GM12878 (cell line): ENCODE data around the gene SIM2. TPM values are rescaled to one million over a fixed set of nuclear protein-coding genes. Genes with fewer than 3 reads are reported as not detected.

Source experiments
- ATAC-seq: fragments of 200-7000 bp; cut with Tn5 transposase; 3 replicates; pipeline ENCODE4 v1.9.1; 2020; ENCODE audit warnings: mild to moderate bottlenecking, moderate library complexity
- BruUV-seq: library from RNA; stranded (reverse); fragments of 400-500 nt; replicated peaks from 2 replicates; lab custom pipeline; 2021; lab: Mats Ljungman, UMichigan
- CTCF ChIA-PET: fragments of 300-600 bp; sonication (Branson Sonifier 250); formaldehyde crosslinking; extraction: SDS; loops from one replicate; lab custom pipeline; 2021; ENCODE audit warnings: inconsistent platforms; lab: Yijun Ruan, JAX
- POLR2A ChIA-PET: fragments of 350-600 bp; formaldehyde crosslinking; extraction: SDS; loops from one replicate; lab custom pipeline; 2021; ENCODE audit warnings: inconsistent platforms; lab: Charles Lee
- RAD21 ChIA-PET: fragments of 300-600 bp; sonication (Branson Sonifier 250); formaldehyde crosslinking; loops from one replicate; lab custom pipeline; 2023; ENCODE audit warnings: antibody characterized with exemption; ENCODE audit not compliant: unreplicated experiment; lab: Charles Lee
- SMC1A ChIA-PET: fragments of 300-600 bp; sonication (Branson Sonifier 250); formaldehyde crosslinking; loops from one replicate; lab custom pipeline; 2023; ENCODE audit not compliant: unreplicated experiment, uncharacterized antibody; lab: Charles Lee
- DNase-seq: peaks from one replicate; pipeline ENCODE4 v3.0.0-alpha.2; 2011; ENCODE audit warnings: low read depth, low spot score
- FAIRE-seq: peaks from 3 replicates; lab custom pipeline; 2011; peaks lifted over from hg19 to GRCh38; lab: Jason Lieb, UNC
- H2AFZ ChIP-seq: 2 replicates; pipeline ENCODE4 v1.6.0; 2011; ENCODE audit warnings: low read depth, low read length, control low read depth; ENCODE audit not compliant: control insufficient read depth
- H3K27ac ChIP-seq: 2 replicates; pipeline ENCODE4 v1.5.1; 2011; ENCODE audit warnings: control low read depth; ENCODE audit not compliant: control insufficient read depth, insufficient read depth
- H3K27me3 ChIP-seq, 2 experiments: replicated peaks in 1 of 2; 2 replicates each; pipeline versions ENCODE4 v1.6.0 to v1.6.1; 2011; ENCODE audit warnings: low read length in 1 of 2; ENCODE audit not compliant: control insufficient read depth in 2 of 2, insufficient read depth in 2 of 2
- H3K36me3 ChIP-seq, 2 experiments: 2 replicates each; pipeline ENCODE4 v1.5.1; 2011; ENCODE audit warnings: low read length in 1 of 2; ENCODE audit not compliant: control insufficient read depth in 2 of 2, insufficient read depth in 2 of 2
- H3K4me1 ChIP-seq: 2 replicates; pipeline ENCODE4 v1.6.1; 2011; ENCODE audit warnings: mild to moderate bottlenecking, low read length, moderate library complexity, mixed read lengths; ENCODE audit not compliant: control insufficient read depth, insufficient read depth
- H3K4me2 ChIP-seq: 2 replicates; pipeline ENCODE4 v1.6.0; 2011; ENCODE audit warnings: control low read depth; ENCODE audit not compliant: control insufficient read depth, insufficient read depth
- H3K4me3 ChIP-seq: fragments of 200-600 bp; sonication (generic); 2 replicates; pipeline ENCODE4 v1.5.1; 2016
- H3K79me2 ChIP-seq: 2 replicates; pipeline ENCODE4 v1.6.0; 2011; ENCODE audit warnings: low read length; ENCODE audit not compliant: control insufficient read depth, insufficient read depth
- H3K9ac ChIP-seq: 2 replicates; pipeline ENCODE4 v1.8.0; 2011; ENCODE audit warnings: low read length, control low read depth, mixed read lengths; ENCODE audit not compliant: control insufficient read depth, insufficient read depth
- H3K9me3 ChIP-seq: replicated peaks from 3 replicates; pipeline ENCODE4 v1.5.1; 2011; ENCODE audit warnings: mild to moderate bottlenecking, low read length; ENCODE audit not compliant: control insufficient read depth, insufficient read depth
- H4K20me1 ChIP-seq: 2 replicates; pipeline ENCODE4 v1.6.0; 2011; ENCODE audit not compliant: control insufficient read depth, insufficient read depth
- CREM ChIP-seq: IDR thresholded peaks from 2 replicates; pipeline ENCODE4 v1.6.1; 2014; ENCODE audit warnings: antibody characterized with exemption, low read depth
- ESRRA ChIP-seq: IDR thresholded peaks from 2 replicates; pipeline ENCODE4 v1.6.1; 2012; ENCODE audit warnings: mild to moderate bottlenecking, low read length, improper control_type of control experiment
- IRF4 ChIP-seq: IDR thresholded peaks from 2 replicates; pipeline ENCODE4 v1.6.1; 2011; ENCODE audit warnings: low read depth, low read length
- JUND ChIP-seq: IDR thresholded peaks from 2 replicates; pipeline ENCODE4 v1.6.1; 2012; ENCODE audit warnings: low read depth, mild to moderate bottlenecking, low read length, improper control_type of control experiment, moderate library complexity
- KDM1A ChIP-seq: fragments of 200-600 bp; sonication (generic); IDR thresholded peaks from 2 replicates; pipeline ENCODE4 v1.6.1; 2016; ENCODE audit warnings: borderline replicate concordance
- MYC ChIP-seq: IDR thresholded peaks from 2 replicates; pipeline ENCODE4 v1.6.1; 2011; ENCODE audit warnings: mild to moderate bottlenecking, low read length, moderate library complexity, inconsistent platforms; ENCODE audit not compliant: insufficient read depth, insufficient replicate concordance, insufficient read length, severe bottlenecking
- NFIC ChIP-seq: IDR thresholded peaks from 2 replicates; pipeline ENCODE4 v1.6.1; 2012; ENCODE audit warnings: low read depth, mild to moderate bottlenecking, inconsistent platforms, low read length, moderate library complexity
- NKRF ChIP-seq: fragments of 450-650 bp; conservative IDR thresholded peaks from 2 replicates; pipeline ENCODE4 v1.6.1; 2017; ENCODE audit warnings: mild to moderate bottlenecking, moderate library complexity
- RAD51 ChIP-seq: fragments of 450-650 bp; IDR thresholded peaks from 2 replicates; pipeline ENCODE4 v1.6.1; 2016; ENCODE audit warnings: moderate library complexity, mild to moderate bottlenecking, inconsistent platforms
- REST ChIP-seq: IDR thresholded peaks from 2 replicates; pipeline ENCODE4 v1.6.1; 2012; ENCODE audit warnings: mild to moderate bottlenecking, low read depth, low read length
- SIN3A ChIP-seq: IDR thresholded peaks from 2 replicates; pipeline ENCODE4 v1.6.1; 2012; ENCODE audit warnings: low read depth, low read length, improper control_type of control experiment
- SP1 ChIP-seq: IDR thresholded peaks from one replicate; pipeline ENCODE4 v1.6.1; 2011; ENCODE audit warnings: low read depth, low read length
- SRF ChIP-seq, 2 experiments: IDR thresholded peaks; 2 replicates each; pipeline ENCODE4 v1.6.1; 2011; ENCODE audit warnings: low read depth in 2 of 2, low read length in 2 of 2, mild to moderate bottlenecking in 1 of 2, moderate library complexity in 1 of 2
- STAT1 ChIP-seq: fragments of 450-650 bp; conservative IDR thresholded peaks from 2 replicates; pipeline ENCODE4 v1.6.1; 2014; ENCODE audit warnings: antibody characterized with exemption, mild to moderate bottlenecking
- STAT3 ChIP-seq: IDR thresholded peaks from 2 replicates; pipeline ENCODE4 v1.6.1; 2011; ENCODE audit warnings: low read depth, low read length, improper control_type of control experiment
- SUZ12 ChIP-seq: fragments of 200-600 bp; sonication (generic); IDR thresholded peaks from one replicate; pipeline ENCODE4 v1.6.1; 2018; ENCODE audit warnings: antibody characterized with exemption, mild to moderate bottlenecking; ENCODE audit not compliant: unreplicated experiment
- YBX1 ChIP-seq: fragments of 450-650 bp; IDR thresholded peaks from 2 replicates; pipeline ENCODE4 v1.6.1; 2016; ENCODE audit warnings: antibody characterized with exemption
- WGBS: methylation state at CpG from one replicate; pipeline ENCODE4 v1.1.6; 2016; ENCODE audit warnings: low lambda C conversion rate; ENCODE audit not compliant: insufficient replicate concordance, insufficient coverage; ENCODE audit errors: missing lambda C conversion rate; 5-methylcytosine and 5-hydroxymethylcytosine counted together
- in situ Hi-C: fragments of 300-500 bp; cut with MboI; formaldehyde crosslinking; loops from 9 replicates; pipeline ENCODE4 v1.14.3; 2018; ENCODE audit warnings: mixed read lengths
- intact Hi-C: fragments of 100-400 bp; cut with micrococcal nuclease; formaldehyde crosslinking; loops from one replicate; pipeline ENCODE4 v1.14.2; 2022; ENCODE audit not compliant: unreplicated experiment
- polyA plus RNA-seq, 11 experiments: library from polyadenylated mRNA; depleted of rRNA in 4 of 11; unstranded in 6 of 11; stranded (reverse) in 5 of 11; fragments of >200 nt; fragmentation: Nextera tagmentation in 4 of 11; fragmentation: Illumina TruSeq in 1 of 11; extraction: Ambion mirVana in 4 of 11; extraction: Trizol in 1 of 11; gene quantifications; 1 replicate in 1 of 11; 2 replicates in 10 of 11; pipeline versions ENCODE4 v1.2.1 to v1.2.3, GENCODE V29; 2011 to 2016; ENCODE audit warnings: inconsistent platforms in 2 of 11, missing spikeins in 2 of 11, low read depth in 1 of 11
- total RNA-seq, 4 experiments: library from RNA; depleted of rRNA in 3 of 4; stranded (reverse); fragments of >200 nt in 3 of 4; fragmentation: Illumina TruSeq in 1 of 4; extraction: Trizol in 1 of 4; gene quantifications; 2 replicates each; pipeline versions ENCODE4 v1.2.1 to v1.2.3, GENCODE V29; 2013 to 2021
- TF ChIP-seq, protein P1 (sequence below): fragments of 450-650 bp; IDR thresholded peaks from 2 replicates; pipeline ENCODE4 v1.6.1; 2017; ENCODE audit warnings: mild to moderate bottlenecking, moderate library complexity

Gene SIM2
- total and polyA plus RNA-seq, 10 of the 15 experiments (the other 5 are each of a cell fraction or from before 2014, with no cell fraction given): 0.02 to 0.15 (median 0.05) TPM; not detected in 7

DNA sequence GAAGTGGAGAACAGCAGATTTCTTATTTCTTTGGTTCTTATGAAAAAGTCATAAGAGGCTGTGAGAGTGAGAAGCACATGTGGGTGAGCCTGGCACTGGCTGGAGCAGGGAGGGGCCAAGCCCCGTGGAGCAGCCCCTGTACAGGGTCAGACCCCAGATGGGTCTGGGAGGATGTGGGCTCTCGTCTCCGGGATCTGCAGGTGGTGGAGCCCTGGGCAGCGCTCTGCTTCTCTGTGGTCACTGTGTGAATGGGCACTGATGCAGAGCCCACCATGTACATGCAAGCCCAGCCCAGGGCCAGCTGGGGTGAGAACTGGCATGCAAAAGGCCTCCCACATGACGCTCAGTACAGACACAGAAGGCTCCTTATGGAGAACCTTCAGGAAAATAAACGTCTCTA is 67.6 kb downstream of the SIM2 start:
- no peak overlapping the region for H3K9ac ChIP-seq
- H3K4me2 ChIP-seq: no peak overlapping the region
- ChIA-PET SMC1A (no interaction called here), CTCF (no interaction called here), POLR2A (no interaction called here), RAD21 (no interaction called here)
- H4K20me1 ChIP-seq: no peaks in the 10 kb centered on the region
- no peaks in the 10 kb centered on the region for H3K4me1 ChIP-seq
- H3K27ac ChIP-seq: no peak overlapping the region
- H3K27me3 ChIP-seq: no peaks in the 10 kb centered on the region
- intact Hi-C loops (no loop called here), in situ Hi-C loops (no loop called here)
- no peaks in the 10 kb centered on the region for H3K9me3 ChIP-seq
- no peak for ATAC-seq
- no peak for FAIRE-seq
- no peak overlapping the region for H2AFZ ChIP-seq
- no peak overlapping the region for H3K4me3 ChIP-seq
- H3K36me3 ChIP-seq: no peaks in the 10 kb centered on the region
- no TSS peak for BruUV-seq
- 78% methylated on average over 6 of the region's 6 CpGs for WGBS
- DNase-seq: no peak
- no peaks in the 10 kb centered on the region for H3K79me2 ChIP-seq
- TF ChIP-seq STAT1 (no peak), MYC (no peak), SP1 (no peak), NKRF (no peak), REST (no peak), SRF (IDR thresholded peaks at IDR 0.05; ENCODE audit: low read depth in 2 of 2, low read length in 2 of 2) (no peak), KDM1A (no peak), CREM (no peak), SIN3A (no peak), JUND (no peak), STAT3 (no peak), ESRRA (no peak), SUZ12 (no peak), RAD51 (no peak), NFIC (no peak), YBX1 (no peak), IRF4 (no peak)
- TF ChIP-seq, protein P1, sequence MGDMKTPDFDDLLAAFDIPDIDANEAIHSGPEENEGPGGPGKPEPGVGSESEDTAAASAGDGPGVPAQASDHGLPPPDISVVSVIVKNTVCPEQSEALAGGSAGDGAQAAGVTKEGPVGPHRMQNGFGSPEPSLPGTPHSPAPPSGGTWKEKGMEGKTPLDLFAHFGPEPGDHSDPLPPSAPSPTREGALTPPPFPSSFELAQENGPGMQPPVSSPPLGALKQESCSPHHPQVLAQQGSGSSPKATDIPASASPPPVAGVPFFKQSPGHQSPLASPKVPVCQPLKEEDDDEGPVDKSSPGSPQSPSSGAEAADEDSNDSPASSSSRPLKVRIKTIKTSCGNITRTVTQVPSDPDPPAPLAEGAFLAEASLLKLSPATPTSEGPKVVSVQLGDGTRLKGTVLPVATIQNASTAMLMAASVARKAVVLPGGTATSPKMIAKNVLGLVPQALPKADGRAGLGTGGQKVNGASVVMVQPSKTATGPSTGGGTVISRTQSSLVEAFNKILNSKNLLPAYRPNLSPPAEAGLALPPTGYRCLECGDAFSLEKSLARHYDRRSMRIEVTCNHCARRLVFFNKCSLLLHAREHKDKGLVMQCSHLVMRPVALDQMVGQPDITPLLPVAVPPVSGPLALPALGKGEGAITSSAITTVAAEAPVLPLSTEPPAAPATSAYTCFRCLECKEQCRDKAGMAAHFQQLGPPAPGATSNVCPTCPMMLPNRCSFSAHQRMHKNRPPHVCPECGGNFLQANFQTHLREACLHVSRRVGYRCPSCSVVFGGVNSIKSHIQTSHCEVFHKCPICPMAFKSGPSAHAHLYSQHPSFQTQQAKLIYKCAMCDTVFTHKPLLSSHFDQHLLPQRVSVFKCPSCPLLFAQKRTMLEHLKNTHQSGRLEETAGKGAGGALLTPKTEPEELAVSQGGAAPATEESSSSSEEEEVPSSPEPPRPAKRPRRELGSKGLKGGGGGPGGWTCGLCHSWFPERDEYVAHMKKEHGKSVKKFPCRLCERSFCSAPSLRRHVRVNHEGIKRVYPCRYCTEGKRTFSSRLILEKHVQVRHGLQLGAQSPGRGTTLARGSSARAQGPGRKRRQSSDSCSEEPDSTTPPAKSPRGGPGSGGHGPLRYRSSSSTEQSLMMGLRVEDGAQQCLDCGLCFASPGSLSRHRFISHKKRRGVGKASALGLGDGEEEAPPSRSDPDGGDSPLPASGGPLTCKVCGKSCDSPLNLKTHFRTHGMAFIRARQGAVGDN: no peak
